Gastroesophageal sphincter (tissue), 3 donors: ENCODE measurements around the gene VWA7.

Experiments
- CTCF ChIP-seq, 4 experiments: fragments of 200-600 bp in 2 of 4; fragments of 450-650 bp in 2 of 4; sonication (generic) in 1 of 4; IDR thresholded peaks; one replicate each; pipeline ENCODE4 v1.5.1; 2017 to 2019; ENCODE audit warnings: antibody characterized with exemption in 4 of 4, mild to moderate bottlenecking in 2 of 4, moderate library complexity in 2 of 4
- POLR2A ChIP-seq, 2 donors: fragments of 450-650 bp; IDR thresholded peaks; one replicate each; pipeline ENCODE4 v1.6.1; 2017; ENCODE audit warnings: antibody characterized with exemption in 2 of 2, mild to moderate bottlenecking in 2 of 2, moderate library complexity in 1 of 2

DNA sequence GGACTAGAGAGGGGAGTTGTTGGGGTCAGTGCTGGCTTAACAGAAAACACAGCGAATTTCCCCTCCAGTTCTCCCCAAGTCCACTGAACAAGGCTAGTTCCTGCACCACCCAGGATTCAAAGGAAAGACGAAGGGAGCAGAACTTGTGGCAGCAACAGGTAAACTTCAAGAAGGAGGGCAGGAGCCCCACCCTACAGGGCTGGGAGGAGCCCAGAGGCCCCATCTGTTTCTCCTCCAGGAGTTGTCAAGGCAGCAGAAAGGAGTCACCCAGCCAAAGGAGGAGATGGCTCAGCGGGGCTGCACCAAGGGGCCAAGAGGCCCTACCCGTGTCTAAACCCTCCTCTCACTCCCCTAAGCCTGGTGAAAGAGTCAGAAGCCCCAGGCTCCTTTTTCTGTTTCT lies 12.9 kb downstream of the VWA7 start:
- TF ChIP-seq CTCF (IDR thresholded peaks at IDR 0.05) (no peak), POLR2A (IDR thresholded peaks at IDR 0.05) (no peak)
